ENCODE data around the gene CDS2. TPM values are rescaled to one million over a fixed set of nuclear protein-coding genes. Genes with fewer than 3 reads are reported as not detected.

CDS2 gene
- total RNA-seq, 1 experiment from 2014 or later, result 37.5 TPM

- no peaks in the 10 kb centered on the region for H3K27me3 ChIP-seq (ENCODE audit: insufficient read depth, low read length)
- TF ChIP-seq ELF1 (IDR thresholded peaks at IDR 0.05; ENCODE audit: borderline replicate concordance, low read depth), result no peak
- TF ChIP-seq YY1 (IDR thresholded peaks at IDR 0.05; ENCODE audit: extremely low read depth, insufficient replicate concordance, low read depth, low read length), result no peak
- TF ChIP-seq SP1 (IDR thresholded peaks at IDR 0.05; ENCODE audit: low read depth), result no peak
- TF ChIP-seq ZNF274 (IDR thresholded peaks at IDR 0.05; ENCODE audit: low read depth, low read length), result no peak
- peaks cover 38% of the 10 kb centered on the region for H3K79me2 ChIP-seq (ENCODE audit: insufficient read depth, low read length)
- H2AFZ ChIP-seq (ENCODE audit: low read depth, low read length, poor library complexity, severe bottlenecking), result no peak overlapping the region
- ChIA-PET CTCF (no interaction called here), RAD21 (ENCODE audit: low non-redundant PET in 1 of 2, low total read pairs in 2 of 2, uncharacterized antibody in 2 of 2, unreplicated experiment in 2 of 2) (no interaction called here), POLR2A (no interaction called here)
- peaks cover 10 to 43% of the 10 kb centered on the region in 2 experiments for H3K4me1 ChIP-seq (ENCODE audit: control insufficient read depth in 1 of 2, insufficient read depth in 2 of 2, low read length in 2 of 2)
- no peak overlapping the region for H3K27ac ChIP-seq (ENCODE audit: low read depth, low read length)
- no peaks in the 10 kb centered on the region for H3K9me3 ChIP-seq (ENCODE audit: control insufficient read depth in 1 of 2, insufficient read depth in 1 of 2, low read depth in 1 of 2, low read length in 2 of 2)
- no peak overlapping the region for H3K4me2 ChIP-seq (ENCODE audit: low read length)
- no peaks in the 10 kb centered on the region for H3K36me3 ChIP-seq (ENCODE audit: control insufficient read depth in 1 of 2, insufficient read depth in 2 of 2, low read length in 2 of 2)
- no peaks in the 10 kb centered on the region for H3K9me2 ChIP-seq (ENCODE audit: insufficient read depth)
- H4K20me1 ChIP-seq (ENCODE audit: insufficient read depth), result no peaks in the 10 kb centered on the region
- no TSS peak for BruUV-seq (replicated peaks)
- H3K4me3 ChIP-seq (replicated peaks in 1 of 2; ENCODE audit: low read depth in 1 of 2, low read length in 2 of 2), result no peak overlapping the region
- no peak for ATAC-seq
- H3K9ac ChIP-seq (ENCODE audit: low read length), result no peak overlapping the region
- DNase-seq (ENCODE audit: low read depth, low spot score), result no peak
- intact Hi-C loops (cut with micrococcal nuclease), result no loop called here
Measured at GRCh38 chr20:5159928-5160327, 33.1 kb downstream of the CDS2 start.

DNA sequence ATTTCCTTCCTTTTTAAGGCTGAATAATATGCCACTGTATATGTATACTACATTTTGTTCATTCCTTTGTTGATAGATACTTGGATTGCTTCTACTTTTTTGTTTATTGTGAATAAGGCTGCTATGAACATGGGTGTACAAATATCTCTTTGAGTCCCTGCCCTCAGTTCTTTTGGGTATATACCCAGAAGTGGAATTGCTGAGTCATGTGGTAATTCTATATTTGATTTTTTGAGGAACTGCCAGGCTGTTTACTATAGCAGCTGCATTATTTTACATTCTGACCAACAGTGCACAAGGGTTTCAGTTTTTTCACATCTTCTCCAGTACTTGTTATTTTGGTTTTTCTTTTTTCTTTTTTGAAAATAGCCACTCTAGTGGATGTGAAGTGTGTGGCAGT is 34.1 kb downstream of the CDS2 start:
- POLR2A ChIA-PET, result no interaction called here
- intact Hi-C loops (cut with micrococcal nuclease), result no loop called here
- RAD21 ChIA-PET (ENCODE audit: low non-redundant PET in 1 of 2, low total read pairs in 2 of 2, uncharacterized antibody in 2 of 2, unreplicated experiment in 2 of 2), result no interaction called here
- no peak overlapping the region for H3K4me2 ChIP-seq (ENCODE audit: low read length)
- no peaks in the 10 kb centered on the region for H4K20me1 ChIP-seq (ENCODE audit: insufficient read depth)
- ATAC-seq, result no peak
- H3K9me3 ChIP-seq (ENCODE audit: control insufficient read depth in 1 of 2, insufficient read depth in 1 of 2, low read depth in 1 of 2, low read length in 2 of 2), result no peaks in the 10 kb centered on the region
- no peak overlapping the region for H3K9ac ChIP-seq (ENCODE audit: low read length)
- H2AFZ ChIP-seq (ENCODE audit: low read depth, low read length, poor library complexity, severe bottlenecking), result no peak overlapping the region
- DNase-seq (ENCODE audit: low read depth, low spot score), result no peak
- CTCF ChIA-PET, result no interaction called here
- H3K79me2 ChIP-seq (ENCODE audit: insufficient read depth, low read length), result peaks cover 35% of the 10 kb centered on the region
- BruUV-seq (replicated peaks), result no TSS peak
- no peaks in the 10 kb centered on the region for H3K9me2 ChIP-seq (ENCODE audit: insufficient read depth)
- H3K4me3 ChIP-seq (replicated peaks in 1 of 2; ENCODE audit: low read depth in 1 of 2, low read length in 2 of 2), result no peak overlapping the region
- H3K4me1 ChIP-seq (ENCODE audit: control insufficient read depth in 1 of 2, insufficient read depth in 2 of 2, low read length in 2 of 2), result peaks cover 10 to 33% of the 10 kb centered on the region in 2 experiments
- no peaks in the 10 kb centered on the region for H3K36me3 ChIP-seq (ENCODE audit: control insufficient read depth in 1 of 2, insufficient read depth in 2 of 2, low read length in 2 of 2)
- TF ChIP-seq, protein P1, sequence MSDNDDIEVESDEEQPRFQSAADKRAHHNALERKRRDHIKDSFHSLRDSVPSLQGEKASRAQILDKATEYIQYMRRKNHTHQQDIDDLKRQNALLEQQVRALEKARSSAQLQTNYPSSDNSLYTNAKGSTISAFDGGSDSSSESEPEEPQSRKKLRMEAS (IDR thresholded peaks at IDR 0.05), result no peak
- TF ChIP-seq ZNF274 (IDR thresholded peaks at IDR 0.05; ENCODE audit: low read depth, low read length), result no peak
- TF ChIP-seq, protein P2, sequence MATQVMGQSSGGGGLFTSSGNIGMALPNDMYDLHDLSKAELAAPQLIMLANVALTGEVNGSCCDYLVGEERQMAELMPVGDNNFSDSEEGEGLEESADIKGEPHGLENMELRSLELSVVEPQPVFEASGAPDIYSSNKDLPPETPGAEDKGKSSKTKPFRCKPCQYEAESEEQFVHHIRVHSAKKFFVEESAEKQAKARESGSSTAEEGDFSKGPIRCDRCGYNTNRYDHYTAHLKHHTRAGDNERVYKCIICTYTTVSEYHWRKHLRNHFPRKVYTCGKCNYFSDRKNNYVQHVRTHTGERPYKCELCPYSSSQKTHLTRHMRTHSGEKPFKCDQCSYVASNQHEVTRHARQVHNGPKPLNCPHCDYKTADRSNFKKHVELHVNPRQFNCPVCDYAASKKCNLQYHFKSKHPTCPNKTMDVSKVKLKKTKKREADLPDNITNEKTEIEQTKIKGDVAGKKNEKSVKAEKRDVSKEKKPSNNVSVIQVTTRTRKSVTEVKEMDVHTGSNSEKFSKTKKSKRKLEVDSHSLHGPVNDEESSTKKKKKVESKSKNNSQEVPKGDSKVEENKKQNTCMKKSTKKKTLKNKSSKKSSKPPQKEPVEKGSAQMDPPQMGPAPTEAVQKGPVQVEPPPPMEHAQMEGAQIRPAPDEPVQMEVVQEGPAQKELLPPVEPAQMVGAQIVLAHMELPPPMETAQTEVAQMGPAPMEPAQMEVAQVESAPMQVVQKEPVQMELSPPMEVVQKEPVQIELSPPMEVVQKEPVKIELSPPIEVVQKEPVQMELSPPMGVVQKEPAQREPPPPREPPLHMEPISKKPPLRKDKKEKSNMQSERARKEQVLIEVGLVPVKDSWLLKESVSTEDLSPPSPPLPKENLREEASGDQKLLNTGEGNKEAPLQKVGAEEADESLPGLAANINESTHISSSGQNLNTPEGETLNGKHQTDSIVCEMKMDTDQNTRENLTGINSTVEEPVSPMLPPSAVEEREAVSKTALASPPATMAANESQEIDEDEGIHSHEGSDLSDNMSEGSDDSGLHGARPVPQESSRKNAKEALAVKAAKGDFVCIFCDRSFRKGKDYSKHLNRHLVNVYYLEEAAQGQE (IDR thresholded peaks at IDR 0.05; ENCODE audit: low read depth), result no peak
- TF ChIP-seq TCF7L2 (IDR thresholded peaks at IDR 0.05; ENCODE audit: borderline replicate concordance, extremely low read depth, insufficient read depth, insufficient read length), result no peak
- TF ChIP-seq FOSL1 (IDR thresholded peaks at IDR 0.05; ENCODE audit: low read depth), result no peak
- TF ChIP-seq RAD21 (IDR thresholded peaks at IDR 0.05; ENCODE audit: low read depth), result no peak
- TF ChIP-seq CBX3 (IDR thresholded peaks at IDR 0.05; ENCODE audit: low read depth), result no peak
- no peak for TF ChIP-seq POLR2AphosphoS5 (IDR thresholded peaks at IDR 0.05; ENCODE audit: low read depth, low read length)
- TF ChIP-seq SIN3A (IDR thresholded peaks at IDR 0.05; ENCODE audit: low read depth), result no peak
- no peak for TF ChIP-seq SRF (IDR thresholded peaks at IDR 0.05; ENCODE audit: low read depth)
- no peak for TF ChIP-seq EZH2 (IDR thresholded peaks at IDR 0.05)
- no peak for TF ChIP-seq EGR1 (IDR thresholded peaks at IDR 0.05; ENCODE audit: low read depth)
- no peak for TF ChIP-seq JUND (IDR thresholded peaks at IDR 0.05)
- no peak overlapping the region for H3K27ac ChIP-seq (ENCODE audit: low read depth, low read length)
- no peaks in the 10 kb centered on the region for H3K27me3 ChIP-seq (ENCODE audit: insufficient read depth, low read length)
